GM21717 (cell line): ENCODE data around the gene ITGB4.
"Not testable (repeated sequence)": the region's sequence is repeated elsewhere in the genome, so short reads cannot be mapped to it uniquely, and the experiment has no call there.

Source experiments
- ATAC-seq: cut with Tn5 transposase; IDR thresholded peaks from one replicate; pipeline ENCODE4 v1.9.1; 2021; ENCODE audit warnings: mild to moderate bottlenecking, moderate library complexity; ENCODE audit not compliant: unreplicated experiment

The ITGB4 gene

GRCh38 chr17:75769536-75769935 is 48.3 kb downstream of the ITGB4 start:
- no peak for ATAC-seq

GRCh38 chr17:75771334-75772281 is 50.3 kb downstream of the ITGB4 start:
- no peak for ATAC-seq

GRCh38 chr17:75773121-75773807 is 52.0 kb downstream of the ITGB4 start:
- no peak for ATAC-seq

- ATAC-seq: no peak
Measured at GRCh38 chr17:75773808-75774470, 52.7 kb downstream of the ITGB4 start.

- ATAC-seq: no peak
Measured at GRCh38 chr17:75774471-75774990, 53.3 kb downstream of the ITGB4 start.

- ATAC-seq: no peak
Measured at GRCh38 chr17:75774991-75775668, 53.9 kb downstream of the ITGB4 start.

GRCh38 chr17:75776386-75777295 is 55.4 kb downstream of the ITGB4 start:
- no peak for ATAC-seq

GRCh38 chr17:75777296-75777922 is 56.1 kb downstream of the ITGB4 start:
- ATAC-seq: no peak

- ATAC-seq: not testable (repeated sequence)
Measured at GRCh38 chr17:75778066-75778860, 57.0 kb downstream of the ITGB4 start.

- ATAC-seq: peak; percentile 8
Measured at GRCh38 chr17:75778861-75779249, 57.6 kb downstream of the ITGB4 start.

GRCh38 chr17:75779250-75779986 is 58.2 kb downstream of the ITGB4 start:
- peak; percentile 58 for ATAC-seq

GRCh38 chr17:75779987-75780889 is 59.0 kb downstream of the ITGB4 start:
- no peak for ATAC-seq

- ATAC-seq: no peak
Measured at GRCh38 chr17:75783069-75783783, 62.0 kb downstream of the ITGB4 start.

- ATAC-seq: no peak
Measured at GRCh38 chr17:75783803-75784472, 62.7 kb downstream of the ITGB4 start.

GRCh38 chr17:75784473-75785015 is 63.3 kb downstream of the ITGB4 start, which contains the start of gene UNK:
UNK (plus strand) TSS chr17:75784806; CDS start chr17:75784881, 75 bp downstream.
- peak; percentile 54 for ATAC-seq
